Stomach smooth muscle (tissue), 2 donors: ENCODE results near the gene POLR3H.

Experiments
- H3K27ac ChIP-seq: one replicate; pipeline ENCODE4 v1.7.0; 2013; ENCODE audit warnings: mild to moderate bottlenecking, low read length, inconsistent platforms
- H3K27me3 ChIP-seq, 2 donors: one replicate each; pipeline ENCODE4 v1.7.0; 2013; ENCODE audit warnings: low read length in 2 of 2; ENCODE audit not compliant: insufficient read depth in 2 of 2, control insufficient read depth in 1 of 2
- H3K36me3 ChIP-seq, 2 donors: one replicate each; pipeline ENCODE4 v1.7.0; 2013; ENCODE audit warnings: low read length in 2 of 2; ENCODE audit not compliant: control insufficient read depth in 2 of 2, insufficient read depth in 2 of 2
- H3K4me1 ChIP-seq: one replicate; pipeline ENCODE4 v1.7.0; 2013; ENCODE audit warnings: low read length; ENCODE audit not compliant: control insufficient read depth, insufficient read depth
- H3K4me3 ChIP-seq, 2 donors: one replicate each; pipeline ENCODE4 v1.7.0; 2013; ENCODE audit warnings: low read length in 2 of 2
- H3K9ac ChIP-seq, 2 donors: one replicate each; pipeline ENCODE4 v1.7.0; 2013; ENCODE audit warnings: low read length in 2 of 2, mild to moderate bottlenecking in 1 of 2
- H3K9me3 ChIP-seq, 2 donors: one replicate each; pipeline ENCODE4 v1.7.0; 2013; ENCODE audit warnings: low read length in 2 of 2; ENCODE audit not compliant: control insufficient read depth in 2 of 2
- donor health status: healthy.
- donor health status: Pancreatic carcinoma.

POLR3H gene

DNA sequence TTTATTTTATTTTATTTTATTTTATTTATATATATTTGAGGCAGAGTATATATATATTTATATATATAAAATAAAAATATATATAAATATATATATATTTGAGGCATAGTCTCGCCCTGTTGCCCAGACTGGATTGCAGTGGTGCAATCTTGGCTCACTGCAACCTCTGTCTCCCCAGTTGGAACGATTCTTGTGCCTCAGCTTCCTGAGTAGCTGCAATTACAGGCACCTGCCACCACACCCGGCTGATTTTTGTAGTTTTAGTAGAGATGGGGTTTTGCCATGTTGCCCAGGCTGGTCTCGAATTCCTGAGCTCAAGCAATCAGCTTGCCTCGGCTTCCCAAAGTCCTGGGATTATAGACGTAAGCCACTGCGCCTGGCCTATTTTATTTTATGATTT lies 44.0 kb downstream of the POLR3H start:
- Histone ChIP-seq H3K4me1 (peaks cover 6% of the 10 kb centered on the region), H3K27me3 (no peaks in the 10 kb centered on the region), H3K9ac (no peak overlapping the region), H3K27ac (no peak overlapping the region), H3K4me3 (no peak overlapping the region), H3K36me3 (peaks cover 14 to 33% of the 10 kb centered on the region in 2 donors), H3K9me3 (no peaks in the 10 kb centered on the region)

DNA sequence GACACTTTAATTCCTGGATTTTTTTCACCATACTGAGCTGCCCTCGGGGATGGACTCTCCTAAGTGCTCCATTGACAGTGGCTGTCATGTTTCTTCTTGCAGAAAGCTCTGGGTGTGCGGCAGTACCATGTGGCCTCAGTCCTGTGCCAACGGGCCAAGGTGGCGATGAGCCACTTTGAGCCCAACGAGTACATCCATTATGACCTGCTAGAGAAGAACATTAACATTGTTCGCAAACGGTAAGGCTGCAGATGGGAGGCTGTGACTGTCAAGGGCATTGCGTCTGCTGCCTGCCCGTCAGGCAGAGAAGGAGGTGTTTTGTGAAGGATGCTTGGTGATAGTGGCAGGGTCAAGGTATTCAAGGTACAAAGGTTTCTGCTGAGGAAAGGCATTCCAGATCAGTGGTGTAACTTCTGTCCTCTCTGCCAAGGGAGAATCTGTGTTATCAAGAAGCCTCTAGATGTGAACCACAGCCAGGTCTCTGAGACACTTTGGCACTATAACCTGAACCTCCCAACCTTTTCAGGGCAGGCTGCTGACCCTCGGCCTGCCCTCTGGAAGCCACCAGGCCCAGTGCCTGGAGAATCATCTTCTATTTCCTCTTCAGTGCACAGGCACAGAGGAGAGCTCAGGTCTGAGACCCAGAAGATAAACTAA lies 44.5 kb downstream of the POLR3H start:
- no peak overlapping the region for H3K4me3 ChIP-seq
- H3K9ac ChIP-seq, result no peak overlapping the region
- no peak overlapping the region for H3K27ac ChIP-seq
- peaks cover 6% of the 10 kb centered on the region for H3K4me1 ChIP-seq
- H3K36me3 ChIP-seq, result peaks cover 14 to 32% of the 10 kb centered on the region in 2 donors
- no peaks in the 10 kb centered on the region for H3K27me3 ChIP-seq
- H3K9me3 ChIP-seq, result no peaks in the 10 kb centered on the region

DNA sequence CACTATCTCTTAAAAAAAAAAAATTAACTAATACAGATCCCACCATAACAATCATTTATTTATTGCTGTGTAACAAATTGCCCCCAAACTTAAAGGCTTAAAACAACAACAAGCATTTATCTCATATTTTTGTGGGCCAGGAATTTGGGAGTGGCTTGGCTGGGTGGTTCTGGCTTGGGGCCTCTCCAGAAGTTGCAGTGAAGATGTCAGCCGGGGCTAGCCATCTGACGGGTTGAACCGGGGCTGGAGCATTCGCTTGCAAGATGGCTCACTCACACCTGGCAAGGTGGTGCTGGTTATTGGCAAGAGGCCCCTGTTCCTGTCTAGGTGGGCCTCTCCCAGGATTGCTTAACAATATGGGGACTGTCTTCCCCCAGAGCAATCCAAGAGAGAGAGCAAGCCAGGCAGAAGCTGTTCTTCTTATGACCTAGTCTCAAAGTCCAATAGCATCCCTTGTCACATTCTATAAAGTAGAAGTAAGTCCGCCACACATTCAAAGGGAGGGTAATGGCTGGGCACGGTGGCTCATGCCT lies 45.9 kb downstream of the POLR3H start:
- Histone ChIP-seq H3K4me3 (no peak overlapping the region), H3K27me3 (no peaks in the 10 kb centered on the region), H3K36me3 (peaks cover 14 to 30% of the 10 kb centered on the region in 2 donors), H3K9me3 (no peaks in the 10 kb centered on the region), H3K4me1 (peaks cover 4% of the 10 kb centered on the region), H3K9ac (no peak overlapping the region), H3K27ac (no peak overlapping the region)

DNA sequence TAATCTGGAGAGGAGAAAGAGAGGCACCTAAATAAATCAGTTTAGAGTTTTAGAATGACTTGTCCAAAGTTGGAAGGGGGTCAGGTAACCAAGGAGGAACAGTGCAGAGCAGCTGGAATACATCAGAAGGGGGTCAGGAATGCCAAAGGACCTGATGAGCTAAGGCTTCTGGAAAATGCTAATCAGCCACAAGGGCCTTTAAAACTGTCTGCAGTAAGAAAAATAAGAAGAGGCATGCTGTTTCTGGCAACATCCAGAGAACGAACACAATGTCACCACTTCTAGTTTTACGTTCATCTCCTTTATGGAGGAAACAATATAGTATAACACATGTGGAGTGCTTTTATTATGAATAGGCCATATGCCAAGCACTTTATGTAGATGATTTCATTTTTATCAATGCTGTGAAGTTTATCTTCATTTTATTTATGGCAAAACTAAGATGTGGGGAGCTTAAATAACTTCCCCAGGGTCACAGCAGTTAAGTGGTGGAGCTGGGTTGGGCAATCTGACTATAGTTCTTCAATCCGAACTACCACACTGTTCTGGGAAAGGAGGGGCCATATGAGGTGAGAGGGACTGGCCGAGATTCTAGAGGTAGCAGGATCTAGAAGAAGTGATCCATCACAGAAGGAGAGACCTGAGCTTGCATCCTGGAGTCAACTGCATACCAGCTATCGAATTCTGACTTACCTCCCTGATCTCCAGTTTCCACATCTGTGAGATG lies 52.7 kb downstream of the POLR3H start:
- Histone ChIP-seq H3K9ac (peak overlapping the region; percentile 16 to 37), H3K36me3 (peaks cover 0 to 2% of the 10 kb centered on the region in 2 donors), H3K27me3 (no peaks in the 10 kb centered on the region), H3K4me1 (peaks cover 35% of the 10 kb centered on the region), H3K9me3 (no peaks in the 10 kb centered on the region), H3K4me3 (no peak overlapping the region), H3K27ac (peak overlapping the region; percentile 74)

DNA sequence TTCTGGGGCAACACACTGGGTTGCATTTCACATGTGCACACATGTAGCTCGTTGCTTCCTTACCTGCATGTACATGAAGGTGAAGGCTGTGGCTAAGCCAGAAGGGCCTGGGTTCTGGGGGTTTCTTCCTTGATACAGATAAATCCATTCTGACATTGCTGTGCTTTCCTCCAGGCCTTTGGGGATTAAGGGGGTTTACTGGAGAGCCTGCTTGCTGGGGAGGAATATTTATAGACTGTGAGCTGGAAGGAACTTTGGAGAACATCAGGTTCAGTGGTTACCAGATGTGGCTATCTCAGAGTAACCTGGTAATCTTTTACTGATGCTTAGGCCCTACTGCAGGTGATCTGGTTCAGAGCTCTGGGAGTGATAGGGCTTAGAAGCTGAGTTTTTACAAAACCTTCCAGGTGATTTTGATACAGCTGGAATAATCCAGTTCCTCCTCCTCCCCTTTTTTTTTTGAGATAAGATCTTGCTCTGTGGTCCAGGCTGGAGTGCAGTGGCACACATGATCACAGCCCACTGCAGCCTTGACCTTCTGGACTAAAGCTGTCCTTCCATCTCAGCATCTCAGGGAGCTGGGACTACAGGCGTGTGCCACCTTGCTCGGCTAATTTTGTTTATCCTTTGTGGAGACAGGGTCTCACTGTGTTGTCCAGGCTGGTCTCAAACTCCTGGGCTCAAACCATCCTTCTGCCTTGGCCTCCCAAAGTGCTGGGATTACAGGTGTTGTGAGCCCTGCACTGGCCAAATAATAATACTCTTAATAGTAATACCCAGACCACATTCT lies 55.5 kb downstream of the POLR3H start:
- Histone ChIP-seq H3K36me3 (no peaks in the 10 kb centered on the region), H3K9ac (no peak overlapping the region), H3K27ac (peak overlapping the region; percentile 41), H3K9me3 (no peaks in the 10 kb centered on the region), H3K4me3 (no peak overlapping the region), H3K4me1 (peaks cover 43% of the 10 kb centered on the region), H3K27me3 (no peaks in the 10 kb centered on the region)

DNA sequence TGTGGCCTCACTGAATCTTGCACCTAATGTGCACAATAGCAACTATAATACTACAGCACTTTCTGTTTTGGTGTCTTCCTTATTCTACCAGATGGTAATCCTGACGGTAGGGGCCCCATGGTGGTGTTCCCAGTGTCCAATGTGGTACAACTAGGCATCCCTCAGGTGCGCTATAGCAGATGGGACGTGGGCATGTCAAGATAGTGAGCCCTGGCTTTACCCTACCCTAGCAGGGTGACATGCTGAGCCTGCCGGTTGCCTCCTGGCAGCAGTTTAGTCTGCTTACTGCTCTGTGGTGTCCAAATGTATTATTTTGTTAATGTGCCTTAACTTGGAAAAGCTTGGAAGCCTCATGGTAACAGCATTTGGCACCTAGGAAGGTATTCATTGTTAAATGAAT lies 56.2 kb downstream of the POLR3H start:
- peak overlapping the region; percentile 41 for H3K27ac ChIP-seq
- no peak overlapping the region for H3K9ac ChIP-seq
- peaks cover 47% of the 10 kb centered on the region for H3K4me1 ChIP-seq

DNA sequence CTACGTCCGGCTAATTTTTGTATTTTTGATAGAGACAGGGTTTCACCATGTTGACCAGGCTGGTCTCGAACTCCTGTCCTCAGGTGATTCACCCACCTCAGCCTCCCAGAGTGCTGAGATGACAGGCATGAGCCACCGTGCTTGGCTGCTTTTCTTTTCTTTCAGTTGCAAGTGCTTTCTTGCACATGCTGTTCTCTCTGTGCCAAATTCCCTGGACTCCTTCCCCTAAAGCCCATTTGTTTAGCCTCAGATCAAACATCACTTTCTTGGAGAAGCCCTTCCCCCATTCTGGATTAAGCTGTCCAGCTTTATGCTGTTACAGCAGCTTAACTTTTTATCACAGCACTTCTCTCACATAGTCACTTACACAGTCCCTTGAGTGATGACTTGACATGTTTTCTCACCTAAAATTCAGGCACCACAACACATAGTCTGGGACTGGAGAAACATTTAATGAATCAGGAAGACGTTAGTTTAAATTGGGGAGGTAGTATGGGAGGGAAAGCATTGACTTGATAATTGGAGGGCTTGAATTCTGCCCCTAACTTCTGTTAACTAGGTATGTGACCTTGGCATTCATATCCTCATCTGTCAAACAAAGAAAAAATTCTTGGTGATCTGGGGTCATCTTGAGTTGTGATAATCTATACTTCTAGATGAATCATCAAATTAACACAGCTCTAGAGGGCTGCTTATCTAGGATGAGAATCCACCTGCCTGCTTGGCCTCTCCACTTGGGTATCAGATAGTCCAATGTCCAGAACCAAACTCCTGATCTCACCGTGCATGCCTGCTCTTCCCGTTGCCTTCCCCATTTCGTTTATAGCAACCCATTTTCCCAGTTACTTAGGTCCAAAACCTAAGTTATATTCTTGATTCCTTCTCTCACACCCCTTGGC lies 57.0 kb downstream of the POLR3H start:
- H3K27me3 ChIP-seq, result no peaks in the 10 kb centered on the region
- peak overlapping the region; percentile 64 for H3K27ac ChIP-seq
- no peak overlapping the region for H3K4me3 ChIP-seq
- no peak overlapping the region for H3K9ac ChIP-seq
- no peaks in the 10 kb centered on the region for H3K36me3 ChIP-seq
- peaks cover 51% of the 10 kb centered on the region for H3K4me1 ChIP-seq
- H3K9me3 ChIP-seq, result no peaks in the 10 kb centered on the region

More for the DNA sequence above, 56.2 kb downstream of the POLR3H start:
- no peaks in the 10 kb centered on the region for H3K36me3 ChIP-seq
- no peaks in the 10 kb centered on the region for H3K27me3 ChIP-seq
- no peak overlapping the region for H3K4me3 ChIP-seq
- no peaks in the 10 kb centered on the region for H3K9me3 ChIP-seq

DNA sequence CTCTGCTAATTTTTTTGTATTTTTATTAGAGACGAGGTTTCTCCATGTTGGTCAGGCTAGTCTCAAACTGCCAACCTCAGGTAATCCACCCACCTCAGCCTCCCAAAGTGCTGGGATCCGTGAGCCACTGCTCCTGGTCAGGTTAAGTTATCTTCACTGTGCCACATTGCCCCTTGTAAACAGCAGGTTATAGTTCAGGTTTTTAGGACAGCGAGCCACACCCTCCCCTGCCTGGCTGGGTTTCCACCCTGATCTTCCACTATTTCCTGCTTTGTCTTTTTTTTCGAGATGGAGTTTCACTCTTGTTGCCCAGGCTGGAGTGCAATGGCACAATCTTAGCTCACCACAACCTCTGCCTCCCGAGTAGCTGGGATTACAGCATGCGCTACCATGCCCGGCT lies 59.2 kb downstream of the POLR3H start:
- Histone ChIP-seq H3K9ac (no peak overlapping the region), H3K36me3 (no peaks in the 10 kb centered on the region), H3K27me3 (no peaks in the 10 kb centered on the region), H3K9me3 (no peaks in the 10 kb centered on the region), H3K4me3 (no peak overlapping the region), H3K4me1 (peaks cover 57% of the 10 kb centered on the region), H3K27ac (no peak overlapping the region)

DNA sequence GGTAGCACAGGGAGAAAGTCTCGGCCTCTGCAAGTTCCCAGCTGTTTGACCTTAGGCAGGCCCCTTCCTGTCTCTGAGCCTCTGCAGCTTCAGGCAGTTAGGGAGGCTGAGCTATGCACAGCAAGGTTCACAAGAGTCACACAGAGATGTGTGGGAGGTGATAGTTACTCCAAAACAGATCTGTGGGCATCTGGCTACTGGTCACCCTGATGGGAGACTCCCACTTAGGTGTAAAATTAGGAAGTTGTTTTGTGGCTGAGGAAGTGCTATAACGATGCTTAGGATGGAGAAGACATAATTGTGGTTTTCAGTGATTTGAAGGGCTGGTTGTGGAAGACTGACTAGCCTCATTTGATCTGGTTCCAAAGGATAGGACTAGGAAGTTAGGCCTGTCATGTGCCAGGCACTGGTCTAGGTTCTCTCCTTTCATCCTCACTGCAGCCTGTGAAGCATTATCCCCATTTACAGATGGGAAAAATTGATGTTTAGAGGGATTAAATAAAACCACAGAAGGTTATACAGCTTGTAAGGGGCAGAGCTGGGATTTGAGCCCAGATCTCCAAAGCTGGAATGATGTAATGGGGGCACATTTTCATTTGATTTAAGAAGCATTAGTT lies 61.8 kb downstream of the POLR3H start:
- no peak overlapping the region for H3K9ac ChIP-seq
- H3K9me3 ChIP-seq, result no peaks in the 10 kb centered on the region
- peak overlapping the region; percentile 87 for H3K27ac ChIP-seq
- H3K4me1 ChIP-seq, result peaks cover 60% of the 10 kb centered on the region
- H3K36me3 ChIP-seq, result peaks cover 0 to 3% of the 10 kb centered on the region in 2 donors
- no peaks in the 10 kb centered on the region for H3K27me3 ChIP-seq
- peak overlapping the region in 1 of 2 donors; percentile 15 for H3K4me3 ChIP-seq
